Spinal cord (tissue), 10 donors: ENCODE data around the gene CERKL. TPM values are rescaled to one million over a fixed set of nuclear protein-coding genes. Genes with fewer than 3 reads are reported as not detected.

Experiments used
- DNase-seq, 6 donors: peaks; one replicate each; pipeline versions ENCODE4 v3.0.0 to v3.0.0-alpha.2; 2013 to 2015; ENCODE audit warnings: low spot score in 6 of 6, low read depth in 4 of 6
- H3K27ac ChIP-seq: one replicate; pipeline ENCODE4 v1.5.1; 2013; ENCODE audit warnings: low read depth, low read length, control low read depth
- H3K27me3 ChIP-seq: one replicate; pipeline ENCODE4 v1.6.1; 2013; ENCODE audit warnings: low read length; ENCODE audit not compliant: control insufficient read depth, insufficient read depth
- H3K36me3 ChIP-seq: one replicate; pipeline ENCODE4 v1.6.1; 2013; ENCODE audit warnings: low read length; ENCODE audit not compliant: control insufficient read depth, insufficient read depth
- H3K4me1 ChIP-seq: one replicate; pipeline ENCODE4 v1.6.1; 2013; ENCODE audit warnings: low read length; ENCODE audit not compliant: control insufficient read depth, insufficient read depth
- H3K4me3 ChIP-seq: one replicate; pipeline ENCODE4 v1.5.1; 2013; ENCODE audit warnings: low read depth, low read length, control low read depth
- H3K9me3 ChIP-seq: one replicate; pipeline ENCODE4 v1.6.1; 2013; ENCODE audit warnings: low read length; ENCODE audit not compliant: control insufficient read depth, insufficient read depth
- WGBS: methylation state at CpG from one replicate; pipeline ENCODE4 v1.1.5; 2013; ENCODE audit warnings: missing lambda C conversion rate; ENCODE audit not compliant: insufficient coverage; 5-methylcytosine and 5-hydroxymethylcytosine counted together
- polyA plus RNA-seq, 2 donors: library from polyadenylated mRNA; unstranded; fragments of 120-200 nt; gene quantifications; one replicate each; pipeline ENCODE4 v1.2.1, GENCODE V29; 2013; ENCODE audit not compliant: insufficient read length in 2 of 2
- total RNA-seq, 2 donors: library from RNA; depleted of rRNA in 1 of 2; stranded (reverse); fragments of 120-200 nt in 1 of 2; fragments of >200 nt in 1 of 2; gene quantifications; one replicate each; pipeline versions ENCODE4 v1.2.3 to v1.2.4, GENCODE V29; 2013 to 2014
- donor health status: healthy.

Gene CERKL
- total and polyA plus RNA-seq, 4 donors: 2.6 to 6.9 (median 5.5) TPM

- no peak overlapping the region for H3K27ac ChIP-seq
- no CpG with 5 or more reads among the region's 2 CpGs for WGBS
- no peak overlapping the region for H3K4me3 ChIP-seq
- no peaks in the 10 kb centered on the region for H3K4me1 ChIP-seq
- H3K9me3 ChIP-seq: no peaks in the 10 kb centered on the region
- H3K36me3 ChIP-seq: no peaks in the 10 kb centered on the region
- H3K27me3 ChIP-seq: no peaks in the 10 kb centered on the region
- no peak for DNase-seq
These were observed 120.2 kb downstream of the CERKL start for GRCh38 chr2:181536730-181537129.

GRCh38 chr2:181528441-181528840 lies 128.5 kb downstream of the CERKL start:
- 88% methylated on average over 1 of the region's 1 CpG for WGBS
- Histone ChIP-seq H3K27ac (no peak overlapping the region), H3K4me1 (no peaks in the 10 kb centered on the region), H3K27me3 (no peaks in the 10 kb centered on the region), H3K4me3 (no peak overlapping the region), H3K9me3 (no peaks in the 10 kb centered on the region), H3K36me3 (no peaks in the 10 kb centered on the region)
- DNase-seq: no peak

GRCh38 chr2:181527058-181527457 lies 129.8 kb downstream of the CERKL start:
- Histone ChIP-seq H3K27me3 (no peaks in the 10 kb centered on the region), H3K27ac (no peak overlapping the region), H3K36me3 (no peaks in the 10 kb centered on the region), H3K4me3 (no peak overlapping the region), H3K9me3 (no peaks in the 10 kb centered on the region), H3K4me1 (no peaks in the 10 kb centered on the region)
- WGBS: no CpG with 5 or more reads among the region's 6 CpGs
- no peak for DNase-seq

- no peaks in the 10 kb centered on the region for H3K4me1 ChIP-seq
- H3K27ac ChIP-seq: no peak overlapping the region
- no peaks in the 10 kb centered on the region for H3K36me3 ChIP-seq
- no peaks in the 10 kb centered on the region for H3K27me3 ChIP-seq
- WGBS: 100% methylated on average over 1 of the region's 4 CpGs
- no peak overlapping the region for H3K4me3 ChIP-seq
- no peak for DNase-seq
- no peaks in the 10 kb centered on the region for H3K9me3 ChIP-seq
These were observed 130.9 kb downstream of the CERKL start for GRCh38 chr2:181526014-181526413.

GRCh38 chr2:181523756-181524155 lies 133.1 kb downstream of the CERKL start:
- no peaks in the 10 kb centered on the region for H3K4me1 ChIP-seq
- H3K4me3 ChIP-seq: no peak overlapping the region
- DNase-seq: no peak
- no CpG with 5 or more reads among the region's 5 CpGs for WGBS
- no peak overlapping the region for H3K27ac ChIP-seq
- H3K36me3 ChIP-seq: no peaks in the 10 kb centered on the region
- H3K27me3 ChIP-seq: no peaks in the 10 kb centered on the region
- H3K9me3 ChIP-seq: no peaks in the 10 kb centered on the region

GRCh38 chr2:181520253-181520652 lies 136.7 kb downstream of the CERKL start:
- WGBS: 100% methylated on average over 1 of the region's 1 CpG
- DNase-seq: no peak
- no peak overlapping the region for H3K4me3 ChIP-seq
- H3K9me3 ChIP-seq: no peaks in the 10 kb centered on the region
- no peak overlapping the region for H3K27ac ChIP-seq
- H3K36me3 ChIP-seq: no peaks in the 10 kb centered on the region
- H3K4me1 ChIP-seq: no peaks in the 10 kb centered on the region
- H3K27me3 ChIP-seq: no peaks in the 10 kb centered on the region

GRCh38 chr2:181517685-181518301 lies 139.1 kb downstream of the CERKL start:
- WGBS: 50% methylated on average over 1 of the region's 1 CpG
- Histone ChIP-seq H3K9me3 (no peaks in the 10 kb centered on the region), H3K4me1 (no peaks in the 10 kb centered on the region), H3K4me3 (no peak overlapping the region), H3K27me3 (no peaks in the 10 kb centered on the region), H3K36me3 (no peaks in the 10 kb centered on the region), H3K27ac (no peak overlapping the region)
- DNase-seq: peak in 2 of 6 donors; percentile 49 to 75

GRCh38 chr2:181516992-181517391 lies 139.9 kb downstream of the CERKL start:
- no peak overlapping the region for H3K4me3 ChIP-seq
- no peaks in the 10 kb centered on the region for H3K27me3 ChIP-seq
- H3K9me3 ChIP-seq: no peaks in the 10 kb centered on the region
- no peaks in the 10 kb centered on the region for H3K36me3 ChIP-seq
- no peak overlapping the region for H3K27ac ChIP-seq
- no peak for DNase-seq
- no peaks in the 10 kb centered on the region for H3K4me1 ChIP-seq

GRCh38 chr2:181515719-181516118 lies 141.2 kb downstream of the CERKL start:
- H3K4me1 ChIP-seq: no peaks in the 10 kb centered on the region
- peak in 1 of 6 donors; percentile 8 for DNase-seq
- no peaks in the 10 kb centered on the region for H3K27me3 ChIP-seq
- H3K4me3 ChIP-seq: no peak overlapping the region
- H3K9me3 ChIP-seq: no peaks in the 10 kb centered on the region
- H3K27ac ChIP-seq: no peak overlapping the region
- WGBS: no CpG with 5 or more reads among the region's 3 CpGs
- H3K36me3 ChIP-seq: no peaks in the 10 kb centered on the region

- DNase-seq: no peak
- H3K4me1 ChIP-seq: no peaks in the 10 kb centered on the region
- no peaks in the 10 kb centered on the region for H3K9me3 ChIP-seq
- H3K27me3 ChIP-seq: no peaks in the 10 kb centered on the region
- H3K36me3 ChIP-seq: no peaks in the 10 kb centered on the region
- H3K27ac ChIP-seq: no peak overlapping the region
- WGBS: no CpG with 5 or more reads among the region's 4 CpGs
- H3K4me3 ChIP-seq: no peak overlapping the region
These were observed 156.7 kb downstream of the CERKL start for GRCh38 chr2:181500201-181500600.
